GM18858 (cell line): ENCODE measurements around the gene CHEK2.
"Not testable (repeated sequence)": the region's sequence is repeated elsewhere in the genome, so short reads cannot be mapped to it uniquely, and the experiment has no call there.

Experiments
- ATAC-seq: cut with Tn5 transposase; IDR thresholded peaks from one replicate; pipeline ENCODE4 v1.9.1; 2021; ENCODE audit not compliant: unreplicated experiment

The CHEK2 gene

GRCh38 chr22:28693041-28693760 lies 48.4 kb downstream of the CHEK2 start:
- not testable (repeated sequence) for ATAC-seq

- not testable (repeated sequence) for ATAC-seq
Measured at GRCh38 chr22:28689796-28690195, 51.8 kb downstream of the CHEK2 start.

- ATAC-seq = not testable (repeated sequence)
Measured at GRCh38 chr22:28682966-28683365, 58.7 kb downstream of the CHEK2 start.

GRCh38 chr22:28680813-28681490 lies 60.7 kb downstream of the CHEK2 start:
- not testable (repeated sequence) for ATAC-seq

GRCh38 chr22:28679611-28680287 lies 61.9 kb downstream of the CHEK2 start, which contains the start of gene TTC28:
Gene TTC28, minus strand, starts transcription at chr22:28679840. Its CDS starts 117 bp downstream, at chr22:28679723.
- not testable (repeated sequence) for ATAC-seq

GRCh38 chr22:28678778-28679610 lies 62.6 kb downstream of the CHEK2 start:
- not testable (repeated sequence) for ATAC-seq

GRCh38 chr22:28678170-28678569 lies 63.5 kb downstream of the CHEK2 start:
- not testable (repeated sequence) for ATAC-seq

GRCh38 chr22:28674121-28674563 lies 67.5 kb downstream of the CHEK2 start:
- ATAC-seq = no peak

- ATAC-seq = no peak
Measured at GRCh38 chr22:28670756-28671155, 70.9 kb downstream of the CHEK2 start.

GRCh38 chr22:28670161-28670560 lies 71.5 kb downstream of the CHEK2 start:
- no peak for ATAC-seq

- ATAC-seq = no peak
Measured at GRCh38 chr22:28669387-28669786, 72.2 kb downstream of the CHEK2 start.

GRCh38 chr22:28663569-28663942 lies 78.1 kb downstream of the CHEK2 start:
- ATAC-seq = not testable (repeated sequence)

- ATAC-seq = no peak
Measured at GRCh38 chr22:28658448-28658847, 83.2 kb downstream of the CHEK2 start.

- ATAC-seq = no peak
Measured at GRCh38 chr22:28656181-28656580, 85.4 kb downstream of the CHEK2 start.

GRCh38 chr22:28650463-28650862 lies 91.2 kb downstream of the CHEK2 start:
- no peak for ATAC-seq

GRCh38 chr22:28648792-28649191 lies 92.8 kb downstream of the CHEK2 start:
- ATAC-seq = no peak

GRCh38 chr22:28647216-28647615 lies 94.4 kb downstream of the CHEK2 start:
- ATAC-seq = no peak

- ATAC-seq = no peak
Measured at GRCh38 chr22:28639321-28639720, 102.3 kb downstream of the CHEK2 start.
